Activated naive CD4-positive, alpha-beta T cell treated with anti-CD3 and anti-CD28 coated beads, Interleukin-2, amount 50 U/mL, for 24 hours (primary cell): Measurements from ENCODE around the gene ZBTB38.
A peak's percentile ranks its signal among the peaks of the same experiment; 100 is the strongest.

Experiments
- H3K27ac Mint-ChIP-seq: one replicate; pipeline ENCODE4 v1.8.0; 2021; ENCODE audit warnings: mild to moderate bottlenecking, mixed read lengths
- H3K27me3 Mint-ChIP-seq: one replicate; pipeline ENCODE4 v1.8.0; 2021; ENCODE audit warnings: mixed read lengths
- H3K36me3 Mint-ChIP-seq: one replicate; pipeline ENCODE4 v1.8.0; 2021; ENCODE audit warnings: mixed read lengths
- H3K4me1 Mint-ChIP-seq: one replicate; pipeline ENCODE4 v1.8.0; 2021; ENCODE audit warnings: mixed read lengths
- H3K4me3 Mint-ChIP-seq: one replicate; pipeline ENCODE4 v1.8.0; 2021; ENCODE audit warnings: mild to moderate bottlenecking, mixed read lengths
- H3K9me3 Mint-ChIP-seq: one replicate; pipeline ENCODE4 v1.8.0; 2021; ENCODE audit warnings: mixed read lengths

The ZBTB38 gene

DNA sequence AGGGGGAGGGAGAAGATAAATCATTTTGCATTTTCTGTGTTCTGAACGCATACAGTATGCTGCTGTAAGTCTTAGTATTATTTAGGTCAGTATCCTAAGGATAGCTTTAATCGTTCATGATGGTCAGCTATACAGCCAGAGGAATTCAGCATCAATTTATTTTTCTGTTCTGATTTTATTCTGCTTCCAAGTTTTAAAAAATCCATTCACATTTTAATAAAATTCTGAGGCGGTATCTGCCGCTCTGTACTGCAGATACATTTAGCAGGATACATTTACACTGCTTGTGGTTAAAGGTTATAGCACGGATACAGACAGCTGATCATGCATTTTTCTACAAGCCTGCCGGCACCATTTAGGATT is 17.8 kb downstream of the ZBTB38 start:
- Mint-ChIP-seq H3K4me1 (peaks cover 6% of the 10 kb centered on the region), H3K4me3 (no peak overlapping the region), H3K27ac (no peak overlapping the region), H3K36me3 (no peaks in the 10 kb centered on the region), H3K27me3 (no peaks in the 10 kb centered on the region), H3K9me3 (no peaks in the 10 kb centered on the region)

- Mint-ChIP-seq H3K9me3 (no peaks in the 10 kb centered on the region), H3K27me3 (no peaks in the 10 kb centered on the region), H3K36me3 (no peaks in the 10 kb centered on the region), H3K27ac (no peak overlapping the region), H3K4me1 (peaks cover 6% of the 10 kb centered on the region), H3K4me3 (no peak overlapping the region)
These were observed 18.4 kb downstream of the ZBTB38 start for GRCh38 chr3:141386611-141387111.

- Mint-ChIP-seq H3K27ac (no peak overlapping the region), H3K36me3 (no peaks in the 10 kb centered on the region), H3K27me3 (no peaks in the 10 kb centered on the region), H3K4me1 (peaks cover 6% of the 10 kb centered on the region), H3K9me3 (no peaks in the 10 kb centered on the region), H3K4me3 (no peak overlapping the region)
These were observed 19.2 kb downstream of the ZBTB38 start for GRCh38 chr3:141387516-141387915.

DNA sequence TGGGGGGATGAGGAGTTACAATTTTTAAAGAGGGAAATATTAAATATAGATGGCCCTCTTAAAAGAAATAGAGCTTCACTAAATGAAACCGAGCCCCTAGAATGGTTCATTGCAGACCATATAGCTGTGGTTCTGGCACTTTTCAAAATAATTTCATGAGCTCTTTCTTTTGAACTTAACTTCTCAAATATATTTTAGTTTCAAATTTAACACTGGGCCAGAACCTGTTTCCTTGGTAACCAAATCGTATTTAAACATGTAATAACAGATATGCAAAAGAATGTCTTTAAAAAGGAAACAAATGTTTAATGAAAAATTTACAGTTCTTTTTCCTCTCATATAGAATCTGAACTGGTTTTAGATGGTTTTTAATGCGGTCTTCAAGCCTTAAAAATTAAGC is 20.1 kb downstream of the ZBTB38 start:
- peaks cover 6% of the 10 kb centered on the region for H3K4me1 Mint-ChIP-seq
- H3K4me3 Mint-ChIP-seq, result no peak overlapping the region
- no peaks in the 10 kb centered on the region for H3K36me3 Mint-ChIP-seq
- H3K27ac Mint-ChIP-seq, result no peak overlapping the region
- H3K27me3 Mint-ChIP-seq, result no peaks in the 10 kb centered on the region
- H3K9me3 Mint-ChIP-seq, result no peaks in the 10 kb centered on the region

DNA sequence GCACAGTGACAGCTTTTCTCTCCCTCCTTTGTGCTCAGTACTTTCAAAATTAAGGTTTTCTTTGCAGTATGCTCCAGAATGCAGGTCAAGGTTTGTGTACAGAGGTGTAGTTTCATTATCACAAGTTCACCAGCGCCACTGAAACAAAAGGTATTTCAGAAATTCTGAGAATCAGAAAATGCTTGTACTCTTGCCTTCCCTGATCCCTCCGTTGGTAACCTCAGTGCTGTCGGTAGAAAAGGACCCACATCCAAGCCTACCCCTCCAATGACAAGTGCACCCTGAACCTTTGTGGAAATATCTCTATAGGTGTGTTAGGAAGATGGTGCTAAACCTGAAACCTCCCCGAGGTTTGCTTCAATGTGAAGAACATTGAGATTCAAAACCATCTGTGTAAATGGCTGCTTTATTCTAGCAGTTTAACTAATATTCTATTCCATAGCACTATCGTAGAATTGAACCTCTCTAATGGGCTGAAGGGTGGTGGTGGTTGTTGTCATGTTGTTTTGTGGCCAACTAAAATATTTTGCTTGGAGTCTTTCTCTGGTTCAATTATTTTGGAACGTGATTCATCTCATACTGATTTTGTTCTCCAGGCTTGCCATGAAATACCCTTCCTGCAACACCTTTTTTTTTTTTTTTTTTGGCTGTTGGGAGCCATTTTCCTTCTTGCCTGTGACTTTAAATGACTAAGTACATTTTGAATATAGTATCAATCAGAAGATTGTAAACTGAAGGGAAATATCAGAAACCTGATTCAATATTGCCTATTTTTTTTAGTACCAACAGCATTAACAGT is 20.7 kb downstream of the ZBTB38 start:
- H3K9me3 Mint-ChIP-seq, result no peaks in the 10 kb centered on the region
- H3K4me1 Mint-ChIP-seq, result peaks cover 6% of the 10 kb centered on the region
- H3K27ac Mint-ChIP-seq, result peak overlapping the region; percentile 5
- peak overlapping the region; percentile 1 for H3K4me3 Mint-ChIP-seq
- no peaks in the 10 kb centered on the region for H3K36me3 Mint-ChIP-seq
- H3K27me3 Mint-ChIP-seq, result no peaks in the 10 kb centered on the region

DNA sequence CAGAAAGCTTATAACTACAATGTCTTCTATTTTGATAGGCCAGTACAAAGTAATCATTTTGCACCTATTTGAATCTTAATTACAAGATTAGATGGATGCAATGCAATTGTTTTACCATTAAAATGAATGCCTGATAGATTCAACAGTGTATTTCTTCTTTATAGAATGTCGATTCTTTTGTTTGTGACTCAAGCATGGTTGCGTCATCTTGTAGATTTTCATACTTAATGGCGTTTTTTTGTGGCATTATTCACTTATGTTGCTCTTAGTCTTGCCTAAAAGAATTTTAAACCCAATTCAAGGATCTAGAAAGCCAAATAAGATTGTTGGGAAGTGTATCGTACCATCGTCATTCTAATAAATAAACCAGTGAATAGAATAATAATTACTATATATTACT is 21.4 kb downstream of the ZBTB38 start:
- Mint-ChIP-seq H3K27ac (no peak overlapping the region), H3K4me1 (peaks cover 6% of the 10 kb centered on the region), H3K27me3 (no peaks in the 10 kb centered on the region), H3K4me3 (no peak overlapping the region), H3K36me3 (no peaks in the 10 kb centered on the region), H3K9me3 (no peaks in the 10 kb centered on the region)

DNA sequence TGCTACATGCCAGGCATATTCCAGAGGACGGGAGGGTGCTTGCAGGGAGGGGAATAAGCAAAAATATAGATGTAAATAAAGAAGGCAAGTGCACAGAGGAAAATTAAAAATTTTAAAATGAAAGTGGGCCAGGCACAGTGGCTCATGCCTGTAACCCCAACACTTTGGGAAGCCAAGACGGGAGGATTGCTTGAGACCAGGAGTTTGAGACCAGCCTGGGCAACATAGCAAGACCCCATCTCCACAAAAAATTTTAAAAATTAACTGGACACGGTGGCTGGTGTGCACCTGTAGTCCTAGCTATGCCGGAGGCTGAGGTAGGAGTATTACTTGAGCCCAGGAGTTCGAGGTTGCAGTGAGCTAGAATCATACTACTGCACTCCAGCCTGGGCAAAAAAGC is 22.4 kb downstream of the ZBTB38 start:
- no peak overlapping the region for H3K27ac Mint-ChIP-seq
- no peaks in the 10 kb centered on the region for H3K9me3 Mint-ChIP-seq
- no peak overlapping the region for H3K4me3 Mint-ChIP-seq
- peaks cover 6% of the 10 kb centered on the region for H3K4me1 Mint-ChIP-seq
- no peaks in the 10 kb centered on the region for H3K36me3 Mint-ChIP-seq
- H3K27me3 Mint-ChIP-seq, result no peaks in the 10 kb centered on the region

- Mint-ChIP-seq H3K4me3 (no peak overlapping the region), H3K27me3 (no peaks in the 10 kb centered on the region), H3K9me3 (no peaks in the 10 kb centered on the region), H3K4me1 (peaks cover 6% of the 10 kb centered on the region), H3K27ac (no peak overlapping the region), H3K36me3 (no peaks in the 10 kb centered on the region)
These were observed 23.1 kb downstream of the ZBTB38 start for GRCh38 chr3:141391298-141391990.

- peaks cover 6% of the 10 kb centered on the region for H3K4me1 Mint-ChIP-seq
- no peak overlapping the region for H3K4me3 Mint-ChIP-seq
- peaks cover under 1% of the 10 kb centered on the region for H3K9me3 Mint-ChIP-seq
- no peak overlapping the region for H3K27ac Mint-ChIP-seq
- no peaks in the 10 kb centered on the region for H3K27me3 Mint-ChIP-seq
- H3K36me3 Mint-ChIP-seq, result no peaks in the 10 kb centered on the region
These were observed 23.6 kb downstream of the ZBTB38 start for GRCh38 chr3:141391991-141392316.

DNA sequence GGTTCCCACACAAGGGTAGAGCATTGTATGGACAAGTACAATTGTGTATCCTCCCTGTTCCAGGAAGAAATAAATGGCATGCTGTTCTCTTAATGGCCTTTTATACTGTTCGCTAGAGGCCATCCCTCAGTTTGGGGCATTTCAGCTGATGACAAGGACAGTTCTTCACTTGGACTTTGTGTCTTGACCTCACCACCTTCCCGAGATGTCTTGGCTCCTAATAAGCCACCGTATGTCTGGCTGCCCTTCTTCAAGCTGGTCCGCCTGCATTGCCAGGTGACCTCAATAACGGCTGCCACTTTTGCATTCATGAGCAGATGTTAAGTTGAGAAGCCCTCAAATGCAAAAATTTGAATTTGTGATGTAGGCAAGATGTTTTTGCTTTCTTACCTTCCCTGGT is 24.1 kb downstream of the ZBTB38 start:
- Mint-ChIP-seq H3K36me3 (no peaks in the 10 kb centered on the region), H3K4me1 (peaks cover 6% of the 10 kb centered on the region), H3K4me3 (no peak overlapping the region), H3K9me3 (peaks cover 5% of the 10 kb centered on the region), H3K27ac (no peak overlapping the region), H3K27me3 (no peaks in the 10 kb centered on the region)

DNA sequence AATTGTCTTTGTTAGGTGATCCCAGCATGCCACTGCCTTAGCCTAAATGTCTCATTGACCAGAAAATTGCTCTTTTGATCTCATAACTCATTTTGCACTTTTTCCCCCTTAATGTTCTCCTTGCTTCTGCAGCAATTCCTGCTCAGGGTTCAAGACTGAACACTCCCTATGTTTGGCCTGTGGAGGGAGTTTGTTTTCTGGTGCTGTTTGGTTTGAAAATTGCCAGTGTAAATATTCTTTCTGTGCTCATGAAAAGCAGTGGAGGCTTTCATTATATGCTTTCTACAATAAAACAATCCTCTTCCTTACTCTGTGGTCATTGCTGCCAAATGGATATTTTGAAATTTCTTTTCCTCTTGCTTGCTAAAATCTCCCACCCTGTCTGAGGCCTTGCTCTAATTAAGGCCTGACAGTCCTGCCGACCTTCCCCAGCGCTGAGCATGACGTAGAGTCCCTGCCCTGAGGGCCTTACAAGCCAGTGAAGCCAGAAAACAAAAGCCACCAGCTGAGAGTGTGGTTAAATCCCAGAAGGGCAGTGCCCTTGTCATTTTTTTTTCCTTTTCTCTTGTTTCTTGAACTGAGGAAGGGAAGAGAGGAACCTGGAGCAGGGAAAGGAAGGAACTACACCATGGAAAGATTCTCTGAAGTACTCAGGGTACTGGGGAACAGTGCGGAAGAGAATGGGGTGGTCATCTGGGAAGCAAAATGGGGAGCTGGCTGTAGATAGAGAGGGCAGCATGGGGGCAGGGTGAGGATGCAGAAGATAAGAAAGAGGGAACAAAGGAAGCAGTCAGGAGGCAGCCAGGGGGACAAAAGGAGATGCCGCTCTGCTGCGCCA is 24.8 kb downstream of the ZBTB38 start:
- Mint-ChIP-seq H3K27me3 (no peaks in the 10 kb centered on the region), H3K9me3 (peaks cover 6% of the 10 kb centered on the region), H3K4me3 (no peak overlapping the region), H3K27ac (no peak overlapping the region), H3K4me1 (peaks cover 6% of the 10 kb centered on the region), H3K36me3 (no peaks in the 10 kb centered on the region)

- no peaks in the 10 kb centered on the region for H3K36me3 Mint-ChIP-seq
- H3K27ac Mint-ChIP-seq, result no peak overlapping the region
- no peak overlapping the region for H3K4me3 Mint-ChIP-seq
These were observed 25.4 kb downstream of the ZBTB38 start for GRCh38 chr3:141393735-141394076.

GRCh38 chr3:141394560-141394959 is 26.3 kb downstream of the ZBTB38 start:
- no peak overlapping the region for H3K4me3 Mint-ChIP-seq
- no peaks in the 10 kb centered on the region for H3K36me3 Mint-ChIP-seq
- H3K4me1 Mint-ChIP-seq, result peaks cover 5% of the 10 kb centered on the region
- no peak overlapping the region for H3K27ac Mint-ChIP-seq
- peaks cover 6% of the 10 kb centered on the region for H3K9me3 Mint-ChIP-seq
- no peaks in the 10 kb centered on the region for H3K27me3 Mint-ChIP-seq

More at GRCh38 chr3:141393735-141394076, 25.4 kb downstream of the ZBTB38 start:
- H3K27me3 Mint-ChIP-seq, result no peaks in the 10 kb centered on the region
- H3K4me1 Mint-ChIP-seq, result peaks cover 4% of the 10 kb centered on the region
- H3K9me3 Mint-ChIP-seq, result peaks cover 6% of the 10 kb centered on the region

GRCh38 chr3:141395005-141395589 is 26.8 kb downstream of the ZBTB38 start:
- Mint-ChIP-seq H3K4me3 (no peak overlapping the region), H3K36me3 (no peaks in the 10 kb centered on the region), H3K27ac (no peak overlapping the region), H3K9me3 (peaks cover 6% of the 10 kb centered on the region), H3K27me3 (no peaks in the 10 kb centered on the region), H3K4me1 (peaks cover 11% of the 10 kb centered on the region)

DNA sequence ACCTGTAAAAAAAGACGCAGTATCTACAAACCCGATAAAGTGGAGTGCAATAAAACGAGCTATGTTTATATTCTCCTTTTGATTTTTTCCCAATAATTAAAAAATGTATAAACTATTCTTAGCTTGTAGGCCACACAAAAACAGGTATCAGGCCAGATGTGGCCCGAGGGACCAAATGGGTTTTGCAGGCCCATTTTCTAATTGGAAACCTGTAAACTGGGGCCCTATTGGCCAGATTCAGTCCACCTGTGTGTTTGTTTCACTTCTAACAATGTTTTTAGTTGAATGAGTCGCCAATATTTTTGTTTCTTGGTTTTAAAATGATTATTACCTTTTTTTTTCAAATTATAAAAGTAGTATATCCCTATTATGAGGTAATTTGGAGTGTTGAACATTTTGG is 29.7 kb downstream of the ZBTB38 start:
- Mint-ChIP-seq H3K9me3 (peaks cover 6% of the 10 kb centered on the region), H3K36me3 (no peaks in the 10 kb centered on the region)

More for the DNA sequence above, 29.7 kb downstream of the ZBTB38 start:
- Mint-ChIP-seq H3K4me1 (peaks cover 15% of the 10 kb centered on the region), H3K27ac (no peak overlapping the region), H3K27me3 (no peaks in the 10 kb centered on the region), H3K4me3 (no peak overlapping the region)
